DOHH2 (cell line): ENCODE results near the gene UBTD1.

ENCODE experiments used
- EZH2phosphoT487 ChIP-seq: fragments of 200-600 bp; sonication (generic); IDR thresholded peaks from 2 replicates; pipeline ENCODE4 v1.6.1; 2017; ENCODE audit warnings: borderline replicate concordance, mild to moderate bottlenecking, antibody characterized with exemption, low read length, moderate library complexity, mixed read lengths
- TF ChIP-seq, protein P1 (sequence below): fragments of 200-600 bp; sonication (generic); IDR thresholded peaks from one replicate; pipeline ENCODE4 v1.5.1; 2014; ENCODE audit warnings: antibody characterized with exemption, mild to moderate bottlenecking, low read depth, low read length; ENCODE audit not compliant: poor library complexity, severe bottlenecking

DNA sequence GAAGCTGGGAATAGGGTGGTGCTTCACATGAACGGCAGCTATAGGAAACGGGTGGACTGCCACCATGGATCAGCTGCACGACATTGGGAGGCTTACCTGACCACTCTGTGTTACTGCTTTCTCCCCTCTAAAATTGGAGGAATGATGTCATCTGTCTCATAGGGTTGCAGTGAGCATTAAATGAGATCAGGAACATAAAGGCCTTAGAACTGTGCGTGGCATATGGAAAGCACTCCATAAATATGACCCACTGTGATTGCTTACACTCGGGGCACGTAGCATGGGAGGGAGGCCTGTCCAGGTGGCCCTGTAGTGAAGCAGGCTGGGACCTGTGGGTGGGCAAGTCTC, 100.5 kb downstream of the UBTD1 start:
- TF ChIP-seq, protein P1, sequence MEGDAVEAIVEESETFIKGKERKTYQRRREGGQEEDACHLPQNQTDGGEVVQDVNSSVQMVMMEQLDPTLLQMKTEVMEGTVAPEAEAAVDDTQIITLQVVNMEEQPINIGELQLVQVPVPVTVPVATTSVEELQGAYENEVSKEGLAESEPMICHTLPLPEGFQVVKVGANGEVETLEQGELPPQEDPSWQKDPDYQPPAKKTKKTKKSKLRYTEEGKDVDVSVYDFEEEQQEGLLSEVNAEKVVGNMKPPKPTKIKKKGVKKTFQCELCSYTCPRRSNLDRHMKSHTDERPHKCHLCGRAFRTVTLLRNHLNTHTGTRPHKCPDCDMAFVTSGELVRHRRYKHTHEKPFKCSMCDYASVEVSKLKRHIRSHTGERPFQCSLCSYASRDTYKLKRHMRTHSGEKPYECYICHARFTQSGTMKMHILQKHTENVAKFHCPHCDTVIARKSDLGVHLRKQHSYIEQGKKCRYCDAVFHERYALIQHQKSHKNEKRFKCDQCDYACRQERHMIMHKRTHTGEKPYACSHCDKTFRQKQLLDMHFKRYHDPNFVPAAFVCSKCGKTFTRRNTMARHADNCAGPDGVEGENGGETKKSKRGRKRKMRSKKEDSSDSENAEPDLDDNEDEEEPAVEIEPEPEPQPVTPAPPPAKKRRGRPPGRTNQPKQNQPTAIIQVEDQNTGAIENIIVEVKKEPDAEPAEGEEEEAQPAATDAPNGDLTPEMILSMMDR: no peak
- no peak for TF ChIP-seq EZH2phosphoT487
